T-helper 2 cell (primary cell): Measurements from ENCODE around the gene DTNA.
"Not testable (repeated sequence)": the region's sequence is repeated elsewhere in the genome, so short reads cannot be mapped to it uniquely, and the experiment has no call there.

Experiments
- DNase-seq, 5 experiments: peaks; one replicate each; pipeline versions ENCODE4 v3.0.0 to v3.0.0-alpha.2; 2012 to 2022

The DTNA gene

GRCh38 chr18:34863702-34864101, 153.6 kb downstream of the DTNA start:
- no peak for DNase-seq

GRCh38 chr18:34864836-34865497, 154.9 kb downstream of the DTNA start:
- DNase-seq = no peak

GRCh38 chr18:34866310-34866709, 156.2 kb downstream of the DTNA start:
- DNase-seq = no peak

GRCh38 chr18:34866739-34867138, 156.6 kb downstream of the DTNA start:
- DNase-seq = no peak

GRCh38 chr18:34867520-34867919, 157.4 kb downstream of the DTNA start:
- DNase-seq = no peak

- DNase-seq = no peak
Observed at GRCh38 chr18:34870555-34871310, 160.6 kb downstream of the DTNA start.

GRCh38 chr18:34871435-34871834, 161.3 kb downstream of the DTNA start:
- DNase-seq = no peak

- no peak for DNase-seq
Observed at GRCh38 chr18:34872066-34872465, 162.0 kb downstream of the DTNA start.

GRCh38 chr18:34873986-34874580, 164.0 kb downstream of the DTNA start:
- DNase-seq = no peak

- no peak for DNase-seq
Observed at GRCh38 chr18:34875150-34875549, 165.1 kb downstream of the DTNA start.

- DNase-seq = no peak
Observed at GRCh38 chr18:34880403-34880802, 170.3 kb downstream of the DTNA start.

- DNase-seq = no peak
Observed at GRCh38 chr18:34880882-34881834, 171.1 kb downstream of the DTNA start.

GRCh38 chr18:34884436-34884835, 174.3 kb downstream of the DTNA start:
- DNase-seq = no peak

GRCh38 chr18:34886177-34886576, 176.1 kb downstream of the DTNA start:
- DNase-seq = no peak

- no peak for DNase-seq
Observed at GRCh38 chr18:34887881-34888580, 177.9 kb downstream of the DTNA start.

- DNase-seq = no peak
Observed at GRCh38 chr18:34890486-34891085, 180.5 kb downstream of the DTNA start.

- no peak for DNase-seq
Observed at GRCh38 chr18:34892379-34892778, 182.3 kb downstream of the DTNA start.

GRCh38 chr18:34893239-34893638, 183.1 kb downstream of the DTNA start:
- DNase-seq = no peak

- no peak for DNase-seq
Observed at GRCh38 chr18:34901299-34901698, 191.2 kb downstream of the DTNA start.

GRCh38 chr18:34904994-34905393, 194.9 kb downstream of the DTNA start:
- no peak for DNase-seq

- DNase-seq = not testable (repeated sequence)
Observed at GRCh38 chr18:34906985-34907384, 196.9 kb downstream of the DTNA start.
